ENCODE measurements around the gene CHMP5.

Gene CHMP5

GRCh38 chr9:33318781-33319180 is 53.9 kb downstream of the CHMP5 start:
- ATAC-seq (replicated peaks) (no peak), DNase-seq (no peak)
- no peak overlapping the region for H3K27ac Mint-ChIP-seq
- H3K4me1 Mint-ChIP-seq (ENCODE audit: low read depth in 2 of 2), result peaks cover 0 to 8% of the 10 kb centered on the region in 2 donors
- H3K9me3 Mint-ChIP-seq, result no peaks in the 10 kb centered on the region
- H3K27me3 Mint-ChIP-seq, result no peaks in the 10 kb centered on the region
- peaks cover 96% of the 10 kb centered on the region for H3K36me3 Mint-ChIP-seq (ENCODE audit: insufficient read depth)
- no peak overlapping the region for H3K4me3 Mint-ChIP-seq

GRCh38 chr9:33320230-33320567 is 55.4 kb downstream of the CHMP5 start:
- Mint-ChIP-seq H3K27ac (peak overlapping the region in 1 of 2 donors; percentile 32), H3K4me1 (ENCODE audit: low read depth in 2 of 2) (peaks cover 0 to 8% of the 10 kb centered on the region in 2 donors), H3K36me3 (ENCODE audit: insufficient read depth) (peaks cover 95% of the 10 kb centered on the region), H3K4me3 (no peak overlapping the region), H3K27me3 (no peaks in the 10 kb centered on the region), H3K9me3 (no peaks in the 10 kb centered on the region)
- ATAC-seq (replicated peaks) (no peak), DNase-seq (no peak)

- H3K36me3 Mint-ChIP-seq (ENCODE audit: insufficient read depth), result peaks cover 92% of the 10 kb centered on the region
- H3K4me3 Mint-ChIP-seq, result no peak overlapping the region
- no peak for ATAC-seq (replicated peaks)
- no peaks in the 10 kb centered on the region for H3K9me3 Mint-ChIP-seq
- peak overlapping the region in 1 of 2 donors; percentile 32 for H3K27ac Mint-ChIP-seq
- H3K27me3 Mint-ChIP-seq, result no peaks in the 10 kb centered on the region
- no peak for DNase-seq
- peaks cover 0 to 8% of the 10 kb centered on the region in 2 donors for H3K4me1 Mint-ChIP-seq (ENCODE audit: low read depth in 2 of 2)
These were observed 55.9 kb downstream of the CHMP5 start for GRCh38 chr9:33320568-33321261.

- Mint-ChIP-seq H3K9me3 (no peaks in the 10 kb centered on the region), H3K4me1 (ENCODE audit: low read depth in 2 of 2) (no peaks in the 10 kb centered on the region), H3K27ac (no peak overlapping the region), H3K4me3 (no peak overlapping the region), H3K27me3 (no peaks in the 10 kb centered on the region), H3K36me3 (ENCODE audit: insufficient read depth) (peaks cover 64% of the 10 kb centered on the region)
- DNase-seq (no peak), ATAC-seq (replicated peaks) (no peak)
These were observed 64.3 kb downstream of the CHMP5 start for GRCh38 chr9:33329117-33329563.

- ATAC-seq (replicated peaks) (no peak), DNase-seq (no peak)
- Mint-ChIP-seq H3K36me3 (ENCODE audit: insufficient read depth) (peaks cover 58% of the 10 kb centered on the region), H3K27me3 (no peaks in the 10 kb centered on the region), H3K9me3 (no peaks in the 10 kb centered on the region), H3K4me3 (no peak overlapping the region), H3K4me1 (ENCODE audit: low read depth in 2 of 2) (no peaks in the 10 kb centered on the region), H3K27ac (no peak overlapping the region)
These were observed 65.1 kb downstream of the CHMP5 start for GRCh38 chr9:33329979-33330378.

- DNase-seq, result no peak
- Mint-ChIP-seq H3K4me1 (ENCODE audit: low read depth in 2 of 2) (no peaks in the 10 kb centered on the region), H3K9me3 (no peaks in the 10 kb centered on the region), H3K27ac (peak overlapping the region in 1 of 2 donors; percentile 6), H3K27me3 (no peaks in the 10 kb centered on the region), H3K4me3 (no peak overlapping the region), H3K36me3 (ENCODE audit: insufficient read depth) (peaks cover 63% of the 10 kb centered on the region)
- no peak for ATAC-seq (replicated peaks)
These were observed 66.6 kb downstream of the CHMP5 start for GRCh38 chr9:33331377-33331891.
